NCI-H524 (cell line): ENCODE results near the gene RBMS3.

Experiments used
- DNase-seq, 2 experiments: peaks; one replicate each; lab custom pipeline; 2025; lab: John Stamatoyannopoulos, UW

RBMS3 gene

DNA sequence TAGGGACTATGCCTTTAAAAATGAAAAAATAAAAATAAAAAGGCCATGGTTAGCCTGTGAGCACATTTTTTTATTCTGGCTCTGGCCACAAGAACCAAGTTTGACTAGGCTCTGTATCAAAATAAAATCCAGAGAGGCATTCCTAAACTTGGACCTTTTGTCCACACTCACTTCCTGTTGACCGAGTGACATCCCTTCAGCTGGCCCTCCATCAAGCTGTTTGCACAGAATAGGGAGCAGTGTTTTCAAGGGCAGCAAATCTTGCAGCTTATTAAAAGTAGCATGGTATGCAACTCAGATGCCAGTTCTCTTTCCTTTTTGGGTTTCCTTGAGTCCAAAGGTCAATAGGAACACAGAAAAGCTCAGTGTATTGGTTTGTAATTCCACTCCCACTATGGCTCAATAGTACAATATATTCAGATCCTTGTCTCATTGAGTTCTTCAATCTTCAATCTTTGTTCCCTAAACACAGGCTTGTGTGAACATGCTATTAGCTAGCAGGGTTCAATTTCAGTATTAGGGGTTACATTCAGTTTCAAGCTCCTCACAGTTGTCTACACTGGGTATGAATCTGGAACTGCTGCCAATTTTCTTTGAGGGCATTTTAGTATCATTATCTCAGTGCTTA, 244.5 kb downstream of the RBMS3 start:
- DNase-seq: no peak

- no peak for DNase-seq
Measured at GRCh38 chr3:29527246-29527645, 246.4 kb downstream of the RBMS3 start.

DNA sequence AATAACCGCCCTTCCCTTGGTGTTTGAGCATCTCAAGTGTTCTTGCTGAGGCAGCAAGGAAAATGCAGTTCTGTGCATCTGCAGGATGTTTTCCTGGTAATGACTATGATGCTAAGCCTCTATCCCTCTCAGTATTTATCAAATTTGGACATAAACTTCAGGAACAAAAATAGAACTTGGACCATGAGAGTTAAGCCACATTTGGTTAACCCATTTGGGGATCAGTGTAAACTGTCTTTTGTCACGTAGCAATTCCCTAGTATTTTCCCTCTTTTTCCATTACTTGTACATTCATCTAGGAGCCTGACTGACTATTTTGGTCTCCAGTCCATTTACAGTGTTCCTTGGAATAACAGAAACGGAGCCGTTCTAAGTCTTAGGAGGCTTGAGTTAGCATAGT, 250.8 kb downstream of the RBMS3 start:
- no peak for DNase-seq

- DNase-seq: no peak
Measured at GRCh38 chr3:29532473-29532872, 251.6 kb downstream of the RBMS3 start.

DNA sequence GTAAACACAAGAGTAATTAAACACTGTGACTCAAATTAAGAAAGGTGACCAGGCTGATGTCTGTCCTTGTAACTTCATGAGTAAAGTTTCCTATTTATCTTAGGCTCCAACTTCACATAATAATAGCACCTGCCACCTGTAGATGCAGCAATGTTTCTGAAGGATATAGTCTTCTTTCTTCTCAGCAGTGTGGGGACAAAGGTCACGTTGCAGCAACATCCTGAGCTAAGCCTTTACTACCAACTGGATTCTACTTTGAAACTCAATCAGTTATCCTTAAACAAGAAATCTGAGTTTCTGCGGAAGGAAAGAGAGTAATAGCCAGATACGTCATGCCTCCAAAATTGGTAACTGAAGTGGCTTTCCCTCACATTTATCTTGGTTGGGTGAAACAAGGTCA, 253.1 kb downstream of the RBMS3 start:
- no peak for DNase-seq

DNA sequence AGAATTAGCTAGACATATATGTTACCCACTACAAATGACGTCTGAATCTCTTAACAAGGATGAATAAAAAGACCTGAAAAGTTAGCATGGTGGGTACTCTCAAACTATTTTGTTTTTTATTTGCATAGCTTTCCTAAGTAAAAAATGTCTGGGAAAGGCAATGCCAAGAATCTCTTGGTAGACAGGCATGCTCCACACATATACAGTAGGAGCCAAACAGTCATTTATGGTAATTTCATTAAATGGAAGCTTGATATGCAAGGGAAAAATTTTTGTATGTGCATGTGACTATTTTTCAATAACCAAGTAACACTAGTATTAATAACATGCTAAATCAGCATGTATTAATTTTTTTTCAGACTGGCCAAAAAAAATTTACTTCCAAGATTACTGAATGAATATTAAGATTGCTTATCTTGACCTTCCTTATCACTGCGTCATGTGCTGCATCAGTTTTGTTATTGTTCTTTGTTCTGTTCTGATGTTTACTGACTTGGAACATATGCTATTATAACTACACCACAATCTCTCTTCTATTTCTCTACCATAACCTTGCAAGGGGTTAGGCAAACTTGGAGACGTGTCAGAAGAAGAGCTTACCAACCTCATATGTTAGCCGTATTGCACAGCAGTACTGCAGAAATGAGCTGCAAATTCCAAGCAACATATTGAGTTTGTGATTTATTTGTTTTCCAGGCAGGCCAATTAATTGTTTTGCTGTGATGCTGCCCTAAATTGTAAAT, 255.3 kb downstream of the RBMS3 start:
- DNase-seq: no peak

GRCh38 chr3:29537889-29538609, 257.2 kb downstream of the RBMS3 start:
- DNase-seq: no peak

DNA sequence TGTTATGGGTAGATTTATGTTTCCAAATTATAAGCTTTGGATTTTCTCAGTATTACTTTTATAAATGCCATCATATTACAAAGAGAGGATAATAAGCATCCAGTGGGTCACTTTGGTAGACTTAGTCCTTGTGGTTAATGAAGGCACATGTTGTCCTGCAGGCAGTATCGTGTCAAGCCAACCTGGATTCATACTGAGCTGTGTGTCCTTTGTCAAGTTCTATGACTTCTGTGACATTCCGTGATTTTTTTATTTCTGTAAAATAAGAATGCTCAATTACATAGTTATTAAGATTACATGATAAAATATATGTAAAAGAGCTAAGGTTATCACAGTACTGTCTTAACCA, 257.7 kb downstream of the RBMS3 start:
- no peak for DNase-seq

- DNase-seq: no peak
Measured at GRCh38 chr3:29540544-29540943, 259.7 kb downstream of the RBMS3 start.

GRCh38 chr3:29544701-29545363, 264.0 kb downstream of the RBMS3 start:
- DNase-seq: no peak

GRCh38 chr3:29545615-29546014, 264.7 kb downstream of the RBMS3 start:
- DNase-seq: no peak

GRCh38 chr3:29552051-29552450, 271.2 kb downstream of the RBMS3 start:
- DNase-seq: no peak

DNA sequence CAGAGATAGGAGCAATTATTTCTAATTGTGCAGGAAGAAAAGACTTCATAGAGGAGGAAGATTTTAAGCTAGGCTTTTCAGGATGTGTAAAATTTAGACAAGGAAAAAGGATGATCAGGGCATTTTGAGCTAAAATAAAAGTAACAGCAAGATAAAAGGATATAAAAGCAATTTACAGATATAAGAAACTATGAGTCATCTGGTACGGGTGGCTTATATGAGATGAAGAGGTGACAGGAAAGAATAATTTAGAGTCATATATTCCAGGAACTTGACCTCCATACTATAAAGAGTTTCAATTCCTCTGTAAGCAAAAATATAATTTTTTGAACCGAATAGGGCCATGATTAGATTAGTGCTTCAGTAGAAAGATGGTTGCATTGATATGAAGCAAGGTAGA, 273.7 kb downstream of the RBMS3 start:
- DNase-seq: no peak

DNA sequence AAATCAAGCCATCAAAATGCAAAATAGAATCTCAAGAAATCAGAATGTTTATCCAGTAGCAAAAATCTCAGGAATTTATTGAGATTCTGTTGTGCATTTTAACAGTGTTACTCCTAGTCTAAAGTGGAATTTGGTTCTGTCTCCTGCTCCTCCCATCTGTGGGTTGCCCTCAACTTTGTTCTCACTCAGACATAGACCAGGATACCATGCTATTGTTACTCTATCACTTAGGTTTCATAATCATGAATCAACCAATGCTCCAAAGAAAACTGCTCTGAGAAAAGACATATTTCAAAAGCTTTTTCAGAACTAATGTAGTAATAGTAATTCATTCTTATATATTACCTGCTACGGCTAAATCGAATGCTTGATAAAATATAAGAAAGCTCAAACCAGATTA, 274.7 kb downstream of the RBMS3 start:
- DNase-seq: no peak

GRCh38 chr3:29557186-29557585, 276.3 kb downstream of the RBMS3 start:
- no peak for DNase-seq

GRCh38 chr3:29557825-29558224, 277.0 kb downstream of the RBMS3 start:
- no peak for DNase-seq

- DNase-seq: no peak
Measured at GRCh38 chr3:29559741-29560465, 279.0 kb downstream of the RBMS3 start.

DNA sequence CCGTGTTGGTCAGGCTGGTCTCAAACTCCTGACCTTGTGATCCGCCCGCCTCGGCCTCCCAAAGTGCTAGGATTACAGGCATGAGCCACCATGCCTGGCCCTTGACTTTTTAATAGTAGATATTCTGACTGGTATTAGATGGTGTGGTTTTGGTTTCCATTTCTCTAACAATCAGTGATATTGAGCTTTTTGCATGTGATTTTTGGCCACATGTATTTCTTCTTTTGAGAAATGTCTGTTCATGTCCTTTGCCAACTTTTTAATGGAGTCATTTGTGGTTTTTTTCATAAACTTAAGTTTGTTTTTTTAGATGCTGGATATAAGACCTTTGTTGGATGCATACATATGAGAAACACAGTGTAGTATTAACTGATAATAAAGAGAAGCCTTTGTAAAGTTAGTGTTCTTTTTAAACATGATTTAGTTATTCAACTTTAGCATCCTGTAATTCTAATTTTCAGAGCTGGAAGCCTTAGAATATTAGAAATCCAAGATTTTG, 280.8 kb downstream of the RBMS3 start:
- no peak for DNase-seq

- no peak for DNase-seq
Measured at GRCh38 chr3:29565236-29565635, 284.4 kb downstream of the RBMS3 start.

DNA sequence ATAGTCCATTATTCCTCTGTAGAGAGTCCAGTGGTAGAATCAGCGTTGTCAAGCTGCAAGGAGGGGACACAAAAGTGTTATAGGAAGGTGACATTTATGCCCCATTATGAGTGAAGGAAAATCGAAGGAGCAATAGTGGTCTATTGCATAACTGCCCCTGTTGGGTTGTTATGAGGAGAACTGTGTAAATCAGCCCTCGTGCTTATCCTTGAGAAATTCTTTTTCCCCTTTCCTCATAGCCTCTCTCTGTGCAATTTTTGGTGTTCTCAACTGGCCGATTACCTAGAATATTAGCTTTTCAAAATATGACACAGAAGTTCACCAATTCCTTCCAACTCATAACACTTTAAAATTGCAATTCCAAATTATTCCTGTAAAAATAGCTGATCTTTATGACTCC, 286.6 kb downstream of the RBMS3 start:
- no peak for DNase-seq

DNA sequence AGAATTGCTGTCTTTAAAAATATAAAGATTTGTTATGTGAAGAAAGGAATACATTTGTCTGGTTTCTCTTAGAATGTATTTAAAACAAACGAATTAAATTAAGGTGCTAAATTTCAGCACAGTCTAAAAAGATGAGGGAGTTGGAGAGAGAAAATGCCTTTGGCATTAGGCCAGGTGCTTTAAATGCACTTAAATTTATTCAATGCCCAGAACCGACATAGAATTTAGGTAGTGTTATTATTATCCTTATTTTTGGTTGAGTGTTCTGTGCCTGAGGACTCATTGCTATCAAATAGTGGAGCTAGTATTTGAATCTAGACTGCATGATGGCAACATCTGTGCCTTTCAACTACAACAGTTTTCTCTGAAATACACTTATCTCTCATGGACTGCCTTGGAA, 287.5 kb downstream of the RBMS3 start:
- no peak for DNase-seq

GRCh38 chr3:29576181-29576580, 295.3 kb downstream of the RBMS3 start:
- no peak for DNase-seq
